ENCODE results near the gene UBC.

GRCh38 chr12:124881123-124881522 lies 33.3 kb downstream of the UBC start:
- TF ChIP-seq ATF2 (tag by site-specific recombination; IDR thresholded peaks at IDR 0.05; ENCODE audit: low read depth) (no peak), CTCF (tag by site-specific recombination; IDR thresholded peaks at IDR 0.05) (no peak), ZFP3 (tag by site-specific recombination; IDR thresholded peaks at IDR 0.05; ENCODE audit: low read depth) (no peak), ZNF112 (tag by site-specific recombination; IDR thresholded peaks at IDR 0.05) (no peak), ZNF555 (tag by site-specific recombination; conservative IDR thresholded peaks at IDR 0.05) (no peak), ZNF202 (tag by site-specific recombination; IDR thresholded peaks at IDR 0.05; ENCODE audit: borderline replicate concordance) (no peak), ZNF433 (tag by site-specific recombination; IDR thresholded peaks at IDR 0.05; ENCODE audit: low read depth) (no peak), ZNF518A (tag by site-specific recombination; conservative IDR thresholded peaks at IDR 0.05; ENCODE audit: low read depth) (no peak), ZNF530 (tag by site-specific recombination; IDR thresholded peaks at IDR 0.05; ENCODE audit: low read depth) (no peak), ZNF777 (tag by site-specific recombination; IDR thresholded peaks at IDR 0.05; ENCODE audit: borderline replicate concordance) (no peak)

All from HEK293 (cell line).